ENCODE results near the gene USE1. TPM values are rescaled to one million over a fixed set of nuclear protein-coding genes. Genes with fewer than 3 reads are reported as not detected.
"Not testable (repeated sequence)": the region's sequence is repeated elsewhere in the genome, so short reads cannot be mapped to it uniquely, and the experiment has no call there.

The USE1 gene
- total RNA-seq, 4 donors from 2014 or later: 11.3 to 24.0 (median 17.9) TPM

DNA sequence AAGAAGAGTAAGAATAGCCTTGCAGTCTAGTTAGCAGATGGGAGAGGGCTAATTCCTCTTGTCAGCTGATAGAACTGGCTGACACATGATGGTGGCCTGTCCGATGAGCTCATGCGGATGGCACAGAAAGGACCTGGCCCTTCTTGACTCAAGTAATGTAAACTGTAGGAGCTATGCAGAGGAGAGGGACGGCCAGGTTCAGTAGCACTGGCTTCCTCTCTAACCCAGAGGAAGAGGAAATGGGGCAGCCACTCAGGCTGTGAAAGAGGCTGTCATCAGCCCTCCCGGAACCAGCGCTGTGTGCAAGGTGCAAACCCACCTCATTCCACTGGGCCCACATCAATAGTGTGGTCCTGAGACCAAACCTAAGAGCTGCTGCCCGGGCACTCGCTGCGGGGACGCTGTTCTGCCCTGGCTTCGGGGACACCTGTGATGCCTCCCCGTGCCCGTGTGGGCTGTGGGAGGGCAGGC lies 30.8 kb upstream of the USE1 start:
- 84 to 100% methylated on average over 1 to 6 of the region's 12 CpGs for WGBS, 2 donors (ENCODE audit: low coverage in 1 of 2)
- no peak for ATAC-seq
- no peaks in the 10 kb centered on the region for H3K4me1 ChIP-seq
- no peaks in the 10 kb centered on the region for H3K27me3 ChIP-seq
- TF ChIP-seq POLR2AphosphoS5 (IDR thresholded peaks at IDR 0.05): no peak
- TF ChIP-seq POLR2A (IDR thresholded peaks at IDR 0.05): no peak
- no peak for TF ChIP-seq EP300 (IDR thresholded peaks at IDR 0.05)
- TF ChIP-seq, protein P1, sequence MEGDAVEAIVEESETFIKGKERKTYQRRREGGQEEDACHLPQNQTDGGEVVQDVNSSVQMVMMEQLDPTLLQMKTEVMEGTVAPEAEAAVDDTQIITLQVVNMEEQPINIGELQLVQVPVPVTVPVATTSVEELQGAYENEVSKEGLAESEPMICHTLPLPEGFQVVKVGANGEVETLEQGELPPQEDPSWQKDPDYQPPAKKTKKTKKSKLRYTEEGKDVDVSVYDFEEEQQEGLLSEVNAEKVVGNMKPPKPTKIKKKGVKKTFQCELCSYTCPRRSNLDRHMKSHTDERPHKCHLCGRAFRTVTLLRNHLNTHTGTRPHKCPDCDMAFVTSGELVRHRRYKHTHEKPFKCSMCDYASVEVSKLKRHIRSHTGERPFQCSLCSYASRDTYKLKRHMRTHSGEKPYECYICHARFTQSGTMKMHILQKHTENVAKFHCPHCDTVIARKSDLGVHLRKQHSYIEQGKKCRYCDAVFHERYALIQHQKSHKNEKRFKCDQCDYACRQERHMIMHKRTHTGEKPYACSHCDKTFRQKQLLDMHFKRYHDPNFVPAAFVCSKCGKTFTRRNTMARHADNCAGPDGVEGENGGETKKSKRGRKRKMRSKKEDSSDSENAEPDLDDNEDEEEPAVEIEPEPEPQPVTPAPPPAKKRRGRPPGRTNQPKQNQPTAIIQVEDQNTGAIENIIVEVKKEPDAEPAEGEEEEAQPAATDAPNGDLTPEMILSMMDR (IDR thresholded peaks at IDR 0.05): no peak
- H3K27ac ChIP-seq: no peak overlapping the region
- H3K4me3 ChIP-seq: no peak overlapping the region
- no peaks in the 10 kb centered on the region for H3K9me3 ChIP-seq
- H3K36me3 ChIP-seq: peaks cover 0 to 100% of the 10 kb centered on the region in 2 donors

DNA sequence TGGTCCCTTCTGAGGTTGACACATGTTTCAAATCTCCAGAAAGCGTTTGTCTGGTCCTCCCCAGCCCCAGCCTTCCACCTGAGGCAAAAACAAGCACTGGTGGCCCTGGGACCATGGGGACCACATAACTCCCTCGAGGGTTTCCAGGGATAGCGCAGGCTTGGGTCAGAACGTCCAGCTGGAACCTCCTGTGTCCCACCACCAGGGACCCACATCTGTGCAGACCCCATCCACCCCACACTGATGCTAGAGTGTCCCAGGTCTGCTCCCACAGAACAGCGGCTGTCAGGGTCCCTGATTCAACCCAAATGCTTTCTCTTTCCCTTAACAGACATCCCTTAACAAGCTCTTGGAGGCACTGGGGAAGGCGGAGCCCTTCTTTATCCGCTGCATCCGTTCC lies 29.6 kb upstream of the USE1 start:
- TF ChIP-seq POLR2AphosphoS5 (IDR thresholded peaks at IDR 0.05) (no peak), POLR2A (IDR thresholded peaks at IDR 0.05) (no peak), EP300 (IDR thresholded peaks at IDR 0.05) (no peak)
- TF ChIP-seq, protein P1 (IDR thresholded peaks at IDR 0.05): no peak
- ATAC-seq: no peak
- Histone ChIP-seq H3K27me3 (no peaks in the 10 kb centered on the region), H3K4me3 (no peak overlapping the region), H3K36me3 (peaks cover 0 to 100% of the 10 kb centered on the region in 2 donors), H3K9me3 (no peaks in the 10 kb centered on the region), H3K27ac (no peak overlapping the region), H3K4me1 (no peaks in the 10 kb centered on the region)
- WGBS, 2 donors (ENCODE audit: low coverage in 1 of 2): 94 to 100% methylated on average over 1 to 6 of the region's 8 CpGs

- H3K4me3 ChIP-seq, H3K4me1 ChIP-seq, H3K27ac ChIP-seq, H3K9me3 ChIP-seq, ATAC-seq, H3K27me3 ChIP-seq: not testable (repeated sequence)
- H3K36me3 ChIP-seq: peaks cover 0 to 99% of the 10 kb centered on the region in 2 donors
- 79% methylated on average over 4 of the region's 6 CpGs; no CpG with 5 or more reads in 1 of the 2 donors for WGBS, 2 donors (ENCODE audit: low coverage in 1 of 2)
Observed at GRCh38 chr19:17191736-17192135, 23.4 kb upstream of the USE1 start.

GRCh38 chr19:17192751-17193150 lies 22.4 kb upstream of the USE1 start:
- no CpG with 5 or more reads among the region's 26 CpGs for WGBS, 2 donors (ENCODE audit: low coverage in 1 of 2)

GRCh38 chr19:17194608-17195007 lies 20.5 kb upstream of the USE1 start:
- Histone ChIP-seq H3K4me3 (no peak overlapping the region), H3K4me1 (no peaks in the 10 kb centered on the region), H3K36me3 (peaks cover 0 to 99% of the 10 kb centered on the region in 2 donors), H3K9me3 (no peaks in the 10 kb centered on the region), H3K27ac (no peak overlapping the region), H3K27me3 (no peaks in the 10 kb centered on the region)
- ATAC-seq: no peak
- 92% methylated on average over 8 of the region's 16 CpGs; no CpG with 5 or more reads in 1 of the 2 donors for WGBS, 2 donors (ENCODE audit: low coverage in 1 of 2)
- no peak for TF ChIP-seq POLR2A (IDR thresholded peaks at IDR 0.05)
- no peak for TF ChIP-seq EP300 (IDR thresholded peaks at IDR 0.05)
- TF ChIP-seq POLR2AphosphoS5 (IDR thresholded peaks at IDR 0.05): no peak
- TF ChIP-seq, protein P1 (IDR thresholded peaks at IDR 0.05): no peak

More at GRCh38 chr19:17192751-17193150, 22.4 kb upstream of the USE1 start:
- no peak for ATAC-seq
- no peak overlapping the region for H3K27ac ChIP-seq
- no peaks in the 10 kb centered on the region for H3K9me3 ChIP-seq
- no peaks in the 10 kb centered on the region for H3K4me1 ChIP-seq
- H3K4me3 ChIP-seq: no peak overlapping the region
- H3K27me3 ChIP-seq: no peaks in the 10 kb centered on the region
- TF ChIP-seq, protein P1 (IDR thresholded peaks at IDR 0.05): no peak
- TF ChIP-seq EP300 (IDR thresholded peaks at IDR 0.05) (no peak), POLR2A (IDR thresholded peaks at IDR 0.05) (no peak), POLR2AphosphoS5 (IDR thresholded peaks at IDR 0.05) (no peak)
- H3K36me3 ChIP-seq: peaks cover 0 to 99% of the 10 kb centered on the region in 2 donors
